HCT116 (cell line): ENCODE measurements around the gene NGF. TPM values are rescaled to one million over a fixed set of nuclear protein-coding genes. Genes with fewer than 3 reads are reported as not detected.

ENCODE experiments used
- ATAC-seq: fragments of 200-7000 bp; cut with Tn5 transposase; 2 replicates; pipeline ENCODE4 v1.9.1; 2020; ENCODE audit warnings: mild to moderate bottlenecking, moderate library complexity
- BruUV-seq: library from RNA; stranded (reverse); fragments of 400-500 nt; replicated peaks from 2 replicates; lab custom pipeline; 2021; lab: Mats Ljungman, UMichigan
- CTCF ChIA-PET: fragments of 300-600 bp; sonication (Branson Sonifier 250); formaldehyde crosslinking; loops from one replicate; lab custom pipeline; 2021; ENCODE audit warnings: antibody characterized with exemption; lab: Charles Lee
- POLR2A ChIA-PET: fragments of 300-600, 350-600 bp; sonication (Branson Sonifier 250); formaldehyde crosslinking; loops from one replicate; lab custom pipeline; 2021; ENCODE audit warnings: antibody characterized with exemption; lab: Charles Lee
- RAD21 ChIA-PET, 2 experiments: fragments of 300-600 bp; sonication (Branson Sonifier 250); formaldehyde crosslinking; loops; one replicate each; lab custom pipeline; 2023; ENCODE audit warnings: low total read pairs in 2 of 2; ENCODE audit not compliant: uncharacterized antibody in 2 of 2, unreplicated experiment in 2 of 2, low non-redundant PET in 1 of 2; lab: Charles Lee
- DNase-seq: peaks from one replicate; pipeline ENCODE4 v3.0.0-alpha.2; 2010; ENCODE audit warnings: low read depth, low spot score
- H2AFZ ChIP-seq: fragments of 200-600 bp; shearing (Covaris generic), sonication (generic); 2 replicates; pipeline ENCODE4 v1.6.1; 2017; ENCODE audit warnings: low read depth, mixed run types, mixed read lengths, antibody characterized with exemption, low read length; ENCODE audit not compliant: poor library complexity, severe bottlenecking
- H3K27ac ChIP-seq: 2 replicates; pipeline ENCODE4 v1.5.1; 2012; ENCODE audit warnings: low read depth, low read length
- H3K27me3 ChIP-seq: fragments of 200-600 bp; sonication (generic); 2 replicates; pipeline ENCODE4 v1.6.1; 2016; ENCODE audit warnings: mixed run types, low read length, mixed read lengths; ENCODE audit not compliant: insufficient read depth
- H3K36me3 ChIP-seq, 2 experiments: fragments of 200-500 bp in 1 of 2; fragments of 200-600 bp in 1 of 2; sonication (Bioruptor generic) in 1 of 2; sonication (generic) in 1 of 2; 2 replicates each; pipeline versions ENCODE4 v1.5.1 to v1.6.1; 2014 to 2016; ENCODE audit warnings: low read length in 2 of 2, inconsistent platforms in 1 of 2, mixed read lengths in 1 of 2, mixed run types in 1 of 2; ENCODE audit not compliant: insufficient read depth in 2 of 2, control insufficient read depth in 1 of 2
- H3K4me1 ChIP-seq, 2 experiments: fragments of 200-600 bp in 1 of 2; sonication (generic) in 1 of 2; 2 replicates each; pipeline versions ENCODE4 v1.5.1 to v1.6.1; 2012 to 2017; ENCODE audit warnings: low read length in 2 of 2, inconsistent platforms in 1 of 2, mild to moderate bottlenecking in 1 of 2, mixed read lengths in 1 of 2, mixed run types in 1 of 2, moderate library complexity in 1 of 2; ENCODE audit not compliant: insufficient read depth in 2 of 2, control insufficient read depth in 1 of 2
- H3K4me2 ChIP-seq: fragments of 200-600 bp; sonication (generic); 2 replicates; pipeline ENCODE4 v1.6.1; 2017; ENCODE audit warnings: mixed run types, low read length, mixed read lengths
- H3K4me3 ChIP-seq, 2 experiments: fragments of 200-600 bp in 1 of 2; sonication (generic) in 1 of 2; replicated peaks in 1 of 2; 2 replicates each; pipeline ENCODE4 v1.5.1; 2011 to 2016; ENCODE audit warnings: low read length in 2 of 2, control low read depth in 1 of 2, low read depth in 1 of 2, mild to moderate bottlenecking in 1 of 2, mixed read lengths in 1 of 2, mixed run types in 1 of 2
- H3K79me2 ChIP-seq: fragments of 200-600 bp; sonication (generic); 2 replicates; pipeline ENCODE4 v1.6.1; 2017; ENCODE audit warnings: mild to moderate bottlenecking, mixed run types, low read length, moderate library complexity, mixed read lengths; ENCODE audit not compliant: insufficient read depth
- H3K9ac ChIP-seq: fragments of 200-600 bp; sonication (generic); 2 replicates; pipeline ENCODE4 v1.6.1; 2016; ENCODE audit warnings: low read length, mixed read lengths
- H3K9me2 ChIP-seq: fragments of 200-600 bp; sonication (generic), shearing (Covaris generic); 2 replicates; pipeline ENCODE4 v1.6.1; 2017; ENCODE audit warnings: mixed run types, mild to moderate bottlenecking, moderate library complexity; ENCODE audit not compliant: insufficient read depth
- H3K9me3 ChIP-seq, 2 experiments: fragments of 200-500 bp in 1 of 2; fragments of 200-600 bp in 1 of 2; sonication (Bioruptor generic) in 1 of 2; sonication (generic) in 1 of 2; 2 replicates each; pipeline ENCODE4 v1.6.1; 2014 to 2017; ENCODE audit warnings: low read length in 2 of 2, mixed read lengths in 2 of 2, inconsistent platforms in 1 of 2, low read depth in 1 of 2, mild to moderate bottlenecking in 1 of 2, mixed run types in 1 of 2, moderate library complexity in 1 of 2; ENCODE audit not compliant: control insufficient read depth in 1 of 2, insufficient read depth in 1 of 2
- H4K20me1 ChIP-seq: fragments of 200-600 bp; sonication (generic), shearing (Covaris generic); 2 replicates; pipeline ENCODE4 v1.6.1; 2017; ENCODE audit warnings: mixed run types, mild to moderate bottlenecking, moderate library complexity; ENCODE audit not compliant: insufficient read depth
- ATF3 ChIP-seq: IDR thresholded peaks from 2 replicates; pipeline ENCODE4 v1.6.1; 2012
- CBX3 ChIP-seq: IDR thresholded peaks from 2 replicates; pipeline ENCODE4 v1.6.1; 2012; ENCODE audit warnings: low read depth
- ELF1 ChIP-seq: IDR thresholded peaks from 2 replicates; pipeline ENCODE4 v1.6.1; 2012; ENCODE audit warnings: low read depth, borderline replicate concordance
- EZH2 ChIP-seq: fragments of 200-600 bp; sonication (generic); IDR thresholded peaks from 2 replicates; pipeline ENCODE4 v1.6.1; 2017; ENCODE audit warnings: antibody characterized with exemption, mixed run types
- FOSL1 ChIP-seq: IDR thresholded peaks from 2 replicates; pipeline ENCODE4 v1.6.1; 2012; ENCODE audit warnings: low read depth
- MAX ChIP-seq: IDR thresholded peaks from 2 replicates; pipeline ENCODE4 v1.6.1; 2012
- POLR2AphosphoS5 ChIP-seq: IDR thresholded peaks from 2 replicates; pipeline ENCODE4 v1.6.1; 2011; ENCODE audit warnings: mild to moderate bottlenecking, low read depth, low read length, moderate library complexity
- RAD21 ChIP-seq: IDR thresholded peaks from 2 replicates; pipeline ENCODE4 v1.6.1; 2012; ENCODE audit warnings: low read depth, mild to moderate bottlenecking
- REST ChIP-seq: IDR thresholded peaks from 2 replicates; pipeline ENCODE4 v1.6.1; 2012; ENCODE audit warnings: low read depth
- SIN3A ChIP-seq: IDR thresholded peaks from 2 replicates; pipeline ENCODE4 v1.6.1; 2012; ENCODE audit warnings: low read depth
- SP1 ChIP-seq: IDR thresholded peaks from 2 replicates; pipeline ENCODE4 v1.6.1; 2012; ENCODE audit warnings: low read depth
- SRF ChIP-seq: IDR thresholded peaks from 2 replicates; pipeline ENCODE4 v1.6.1; 2012; ENCODE audit warnings: low read depth
- TCF7L2 ChIP-seq: IDR thresholded peaks from 2 replicates; pipeline ENCODE4 v1.7.0; 2011; ENCODE audit warnings: borderline replicate concordance, inconsistent platforms; ENCODE audit not compliant: insufficient read depth, insufficient read length; ENCODE audit errors: extremely low read depth
- YY1 ChIP-seq: IDR thresholded peaks from 2 replicates; pipeline ENCODE4 v1.6.1; 2011; ENCODE audit warnings: low read length, low read depth, moderate library complexity, mild to moderate bottlenecking; ENCODE audit not compliant: insufficient replicate concordance; ENCODE audit errors: extremely low read depth
- ZFX ChIP-seq: fragments of 450-650 bp; IDR thresholded peaks from 2 replicates; pipeline ENCODE4 v1.6.1; 2017
- ZNF274 ChIP-seq: fragments of 200-500 bp; sonication (Bioruptor generic); IDR thresholded peaks from 2 replicates; pipeline ENCODE4 v1.6.1; 2014; ENCODE audit warnings: mild to moderate bottlenecking, low read depth, low read length, inconsistent platforms
- intact Hi-C: fragments of 100-400 bp; cut with micrococcal nuclease; formaldehyde crosslinking; loops from 2 replicates; pipeline ENCODE4 v1.10.0; 2022
- total RNA-seq: library from RNA; stranded (reverse); gene quantifications from one replicate; pipeline ENCODE4 v1.2.1, GENCODE V29; 2021; ENCODE audit not compliant: unreplicated experiment
- TF ChIP-seq, protein P1 (sequence below): IDR thresholded peaks from 2 replicates; pipeline ENCODE4 v1.6.1; 2011; ENCODE audit warnings: mild to moderate bottlenecking, low read length, moderate library complexity; ENCODE audit not compliant: insufficient replicate concordance; ENCODE audit errors: extremely low read depth

NGF gene
- total RNA-seq, 1 experiment from 2014 or later: not detected

DNA sequence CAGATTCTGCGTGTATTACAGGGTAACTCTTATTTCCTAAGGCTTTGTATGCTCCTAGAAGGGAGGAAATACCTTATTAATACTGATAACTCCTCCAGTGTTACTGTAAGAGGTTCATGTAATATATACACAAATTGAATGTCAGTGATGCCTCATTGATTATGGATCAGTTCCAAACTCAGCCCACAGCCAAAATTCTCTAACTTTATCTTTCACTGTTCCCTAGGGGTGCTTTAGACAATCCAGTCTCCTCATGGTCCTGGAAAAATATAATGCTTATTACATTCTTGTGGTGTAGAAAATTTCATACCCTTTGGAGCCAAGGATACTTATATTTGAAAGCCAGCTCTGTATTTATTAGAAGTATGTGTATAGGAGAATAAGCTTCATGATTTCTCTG is 73.0 kb downstream of the NGF start:
- Histone ChIP-seq H4K20me1 (no peaks in the 10 kb centered on the region), H3K9me2 (no peaks in the 10 kb centered on the region), H3K36me3 (no peaks in the 10 kb centered on the region), H3K4me1 (no peaks in the 10 kb centered on the region), H3K9ac (no peak overlapping the region), H3K4me3 (no peak overlapping the region), H2AFZ (no peak overlapping the region), H3K9me3 (no peaks in the 10 kb centered on the region), H3K79me2 (no peaks in the 10 kb centered on the region), H3K27me3 (no peaks in the 10 kb centered on the region), H3K4me2 (no peak overlapping the region), H3K27ac (no peak overlapping the region)
- CTCF ChIA-PET: no interaction called here
- DNase-seq (no peak), ATAC-seq (no peak)
- intact Hi-C loops: no loop called here
- POLR2A ChIA-PET: no interaction called here
- TF ChIP-seq EZH2: no peak
- TF ChIP-seq POLR2AphosphoS5: no peak
- TF ChIP-seq CBX3: no peak
- TF ChIP-seq ZNF274: no peak
- no peak for TF ChIP-seq RAD21
- TF ChIP-seq, protein P1, sequence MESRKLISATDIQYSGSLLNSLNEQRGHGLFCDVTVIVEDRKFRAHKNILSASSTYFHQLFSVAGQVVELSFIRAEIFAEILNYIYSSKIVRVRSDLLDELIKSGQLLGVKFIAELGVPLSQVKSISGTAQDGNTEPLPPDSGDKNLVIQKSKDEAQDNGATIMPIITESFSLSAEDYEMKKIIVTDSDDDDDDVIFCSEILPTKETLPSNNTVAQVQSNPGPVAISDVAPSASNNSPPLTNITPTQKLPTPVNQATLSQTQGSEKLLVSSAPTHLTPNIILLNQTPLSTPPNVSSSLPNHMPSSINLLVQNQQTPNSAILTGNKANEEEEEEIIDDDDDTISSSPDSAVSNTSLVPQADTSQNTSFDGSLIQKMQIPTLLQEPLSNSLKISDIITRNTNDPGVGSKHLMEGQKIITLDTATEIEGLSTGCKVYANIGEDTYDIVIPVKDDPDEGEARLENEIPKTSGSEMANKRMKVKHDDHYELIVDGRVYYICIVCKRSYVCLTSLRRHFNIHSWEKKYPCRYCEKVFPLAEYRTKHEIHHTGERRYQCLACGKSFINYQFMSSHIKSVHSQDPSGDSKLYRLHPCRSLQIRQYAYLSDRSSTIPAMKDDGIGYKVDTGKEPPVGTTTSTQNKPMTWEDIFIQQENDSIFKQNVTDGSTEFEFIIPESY: no peak
- TF ChIP-seq YY1: no peak
- TF ChIP-seq SP1: no peak
- TF ChIP-seq SIN3A: no peak
- RAD21 ChIA-PET: no interaction called here
- no TSS peak for BruUV-seq

- no TSS peak for BruUV-seq
- H3K36me3 ChIP-seq: no peaks in the 10 kb centered on the region
- CTCF ChIA-PET: no interaction called here
- no peak overlapping the region for H3K9ac ChIP-seq
- H3K4me1 ChIP-seq: peaks cover 0 to 5% of the 10 kb centered on the region in 2 experiments; a peak in 2 of 4 replicates
- H3K9me2 ChIP-seq: no peaks in the 10 kb centered on the region
- H3K4me3 ChIP-seq: no peak overlapping the region
- H3K27me3 ChIP-seq: no peaks in the 10 kb centered on the region
- H3K9me3 ChIP-seq: peaks cover 8 to 14% of the 10 kb centered on the region in 2 experiments; a peak in 2 of 4 replicates
- DNase-seq: no peak
- no peaks in the 10 kb centered on the region for H4K20me1 ChIP-seq
- ATAC-seq: no peak
- intact Hi-C loops: no loop called here
- no peak overlapping the region for H3K4me2 ChIP-seq
- no peak overlapping the region for H2AFZ ChIP-seq
- H3K79me2 ChIP-seq: no peaks in the 10 kb centered on the region
- POLR2A ChIA-PET: no interaction called here
- no peak overlapping the region for H3K27ac ChIP-seq
- RAD21 ChIA-PET: no interaction called here
- no peak for TF ChIP-seq MAX
- TF ChIP-seq SRF: no peak
- TF ChIP-seq REST: no peak
- no peak for TF ChIP-seq TCF7L2
- TF ChIP-seq ELF1: no peak
- TF ChIP-seq ATF3: no peak
- TF ChIP-seq FOSL1: no peak
- TF ChIP-seq SIN3A: no peak
- TF ChIP-seq RAD21: no peak
- TF ChIP-seq ZFX: no peak
- no peak for TF ChIP-seq CBX3
These were observed 75.2 kb downstream of the NGF start for GRCh38 chr1:115262886-115263285.
